SK-MEL-5 (cell line): Measurements from ENCODE around the gene SLC13A3. TPM values are rescaled to one million over a fixed set of nuclear protein-coding genes. Genes with fewer than 3 reads are reported as not detected.

Experiments
- total RNA-seq: library from RNA; depleted of rRNA; stranded (reverse); fragments of >200 nt; shearing (Covaris generic); gene quantifications from 2 replicates; pipeline ENCODE4 v1.2.3, GENCODE V29; 2014; rRNA removed

Gene SLC13A3
- total RNA-seq, 1 experiment from 2014 or later, result 5.2 TPM

Other genes with a start within 250 kb of the SLC13A3 start
- gene ELMO2, start 244.8 kb downstream of the SLC13A3 start, total RNA-seq, result 41.1 and 44.9 TPM in 2 replicates
- gene ZNF334, start 137.9 kb downstream of the SLC13A3 start, total RNA-seq, result not detected in 2 replicates
- gene OCSTAMP, start 100.8 kb downstream of the SLC13A3 start, total RNA-seq, result not detected in 2 replicates
- gene TP53RK, start 38.0 kb upstream of the SLC13A3 start, total RNA-seq, result 52.9 and 56.6 TPM in 2 replicates
- gene SLC2A10, start 58.2 kb upstream of the SLC13A3 start, total RNA-seq, result 8.5 and 8.8 TPM in 2 replicates
- gene EYA2, start 243.4 kb upstream of the SLC13A3 start, total RNA-seq, result not detected in 2 replicates